ENCODE results near the gene TNS1. TPM values are rescaled to one million over a fixed set of nuclear protein-coding genes. Genes with fewer than 3 reads are reported as not detected.

The TNS1 gene
- total RNA-seq, 1 experiment from 2014 or later = 0.49 TPM

DNA sequence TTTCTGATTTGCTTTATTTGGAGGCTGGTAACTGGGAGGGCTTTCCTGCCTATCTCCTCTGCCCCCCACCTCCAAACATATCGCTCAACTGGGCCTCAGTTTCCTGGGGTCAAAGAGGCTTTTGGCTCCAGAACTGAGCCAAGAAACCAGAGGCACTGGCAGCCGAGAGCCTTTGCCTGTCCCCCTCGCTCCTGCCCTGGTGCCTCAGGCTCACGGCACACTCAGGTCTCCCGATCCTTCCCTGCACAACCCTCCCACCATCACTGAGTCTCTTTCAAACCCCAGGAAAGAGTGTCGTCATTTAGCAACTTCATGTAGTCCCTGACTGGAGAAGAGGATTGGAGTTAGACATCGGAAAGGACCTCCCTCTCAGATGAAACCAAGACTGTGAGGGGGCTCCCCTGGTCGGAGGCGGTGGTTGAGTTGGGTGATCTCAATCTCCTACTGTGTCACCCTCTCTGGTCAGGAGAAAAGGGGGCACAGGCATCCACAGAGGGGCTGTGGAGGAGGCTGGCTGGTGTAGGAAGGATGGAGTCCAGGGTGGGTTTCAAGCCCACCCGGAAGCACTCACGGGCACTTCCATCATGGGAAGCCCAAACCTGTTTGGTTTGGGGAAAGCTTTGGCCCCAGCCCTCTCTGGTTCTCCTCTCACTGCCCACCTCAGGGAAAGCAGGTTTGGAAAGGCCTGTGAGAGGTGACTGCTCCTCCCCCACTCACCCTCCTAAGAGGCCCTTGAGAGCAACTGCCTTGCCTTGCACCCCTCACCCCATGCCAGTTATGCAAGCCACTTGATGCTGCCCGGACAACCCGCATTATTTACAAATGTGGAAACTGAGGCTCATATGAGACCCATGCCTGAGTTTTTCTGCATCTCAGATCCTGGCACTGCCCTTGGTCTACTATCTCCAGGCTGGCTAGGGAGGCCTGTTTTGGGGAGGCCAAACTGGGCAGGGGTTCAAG lies 62.3 kb downstream of the TNS1 start:
- TF ChIP-seq SIN3A (IDR thresholded peaks at IDR 0.05; ENCODE audit: borderline replicate concordance, insufficient read depth, low read depth, low read length) = no peak
- in situ Hi-C loops (cut with HindIII; ENCODE audit: low pct_unique_long_range_greater_than_20kb, low sequenced_read_pairs) = no loop called here
- Histone ChIP-seq H3K9me3 (ENCODE audit: control insufficient read depth, insufficient read depth, low read depth, low read length) (no peaks in the 10 kb centered on the region), H3K36me3 (ENCODE audit: control insufficient read depth, insufficient read depth, low read length) (no peaks in the 10 kb centered on the region), H3K4me1 (ENCODE audit: control insufficient read depth, insufficient read depth, low read length) (no peaks in the 10 kb centered on the region), H3K27ac (ENCODE audit: low read length) (no peak overlapping the region), H3K4me3 (ENCODE audit: low read depth in 2 of 2, low read length in 2 of 2) (no peak overlapping the region), H3K27me3 (ENCODE audit: control insufficient read depth, insufficient read depth, low read length) (peaks cover 3% of the 10 kb centered on the region; the same call in 1 of the 2 replicates)
- no peak for ATAC-seq
- intact Hi-C loops (cut with micrococcal nuclease; ENCODE audit: unreplicated experiment) = no loop called here
- no peak for DNase-seq (ENCODE audit: low read depth, low spot score)
- ChIA-PET POLR2A (no interaction called here), CTCF (no interaction called here)
- no TSS peak for BruUV-seq (replicated peaks)

DNA sequence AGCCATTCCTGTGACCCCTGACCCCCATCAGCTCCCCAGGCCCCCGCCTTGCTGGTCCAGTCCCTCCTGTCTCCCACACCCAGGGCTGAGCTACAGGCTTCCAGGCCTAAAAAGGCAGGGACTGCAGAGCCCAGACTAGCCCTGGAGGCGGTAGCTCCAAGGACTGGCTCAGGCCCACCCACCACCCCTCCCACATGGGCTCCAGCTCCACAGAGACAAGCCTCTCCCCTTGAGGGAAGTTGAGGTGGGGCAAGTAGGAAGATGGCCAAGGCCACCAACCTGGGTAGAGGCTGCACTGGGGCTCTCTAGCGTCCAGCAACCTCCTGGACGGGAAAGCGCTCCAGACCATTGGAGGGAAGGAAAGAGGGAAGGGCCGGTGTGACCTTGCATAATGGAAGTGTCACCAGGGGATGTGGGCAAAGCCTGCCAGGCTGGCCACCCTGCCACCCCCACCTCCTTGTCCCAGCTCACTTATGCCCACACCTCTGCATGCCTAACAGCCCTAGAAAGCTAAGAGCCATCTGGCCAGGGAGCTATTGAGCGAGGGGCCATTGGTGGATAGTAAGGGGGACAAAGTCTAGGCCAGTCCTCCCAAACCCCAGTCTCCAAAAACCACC lies 63.1 kb downstream of the TNS1 start:
- TF ChIP-seq, protein P1, sequence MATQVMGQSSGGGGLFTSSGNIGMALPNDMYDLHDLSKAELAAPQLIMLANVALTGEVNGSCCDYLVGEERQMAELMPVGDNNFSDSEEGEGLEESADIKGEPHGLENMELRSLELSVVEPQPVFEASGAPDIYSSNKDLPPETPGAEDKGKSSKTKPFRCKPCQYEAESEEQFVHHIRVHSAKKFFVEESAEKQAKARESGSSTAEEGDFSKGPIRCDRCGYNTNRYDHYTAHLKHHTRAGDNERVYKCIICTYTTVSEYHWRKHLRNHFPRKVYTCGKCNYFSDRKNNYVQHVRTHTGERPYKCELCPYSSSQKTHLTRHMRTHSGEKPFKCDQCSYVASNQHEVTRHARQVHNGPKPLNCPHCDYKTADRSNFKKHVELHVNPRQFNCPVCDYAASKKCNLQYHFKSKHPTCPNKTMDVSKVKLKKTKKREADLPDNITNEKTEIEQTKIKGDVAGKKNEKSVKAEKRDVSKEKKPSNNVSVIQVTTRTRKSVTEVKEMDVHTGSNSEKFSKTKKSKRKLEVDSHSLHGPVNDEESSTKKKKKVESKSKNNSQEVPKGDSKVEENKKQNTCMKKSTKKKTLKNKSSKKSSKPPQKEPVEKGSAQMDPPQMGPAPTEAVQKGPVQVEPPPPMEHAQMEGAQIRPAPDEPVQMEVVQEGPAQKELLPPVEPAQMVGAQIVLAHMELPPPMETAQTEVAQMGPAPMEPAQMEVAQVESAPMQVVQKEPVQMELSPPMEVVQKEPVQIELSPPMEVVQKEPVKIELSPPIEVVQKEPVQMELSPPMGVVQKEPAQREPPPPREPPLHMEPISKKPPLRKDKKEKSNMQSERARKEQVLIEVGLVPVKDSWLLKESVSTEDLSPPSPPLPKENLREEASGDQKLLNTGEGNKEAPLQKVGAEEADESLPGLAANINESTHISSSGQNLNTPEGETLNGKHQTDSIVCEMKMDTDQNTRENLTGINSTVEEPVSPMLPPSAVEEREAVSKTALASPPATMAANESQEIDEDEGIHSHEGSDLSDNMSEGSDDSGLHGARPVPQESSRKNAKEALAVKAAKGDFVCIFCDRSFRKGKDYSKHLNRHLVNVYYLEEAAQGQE (IDR thresholded peaks at IDR 0.05; ENCODE audit: insufficient read depth in 1 of 2, low read depth in 2 of 2, low read length in 1 of 2) = no peak
- TF ChIP-seq SIN3A (IDR thresholded peaks at IDR 0.05; ENCODE audit: borderline replicate concordance, insufficient read depth, low read depth, low read length) (no peak), POLR2AphosphoS5 (IDR thresholded peaks at IDR 0.05; ENCODE audit: low read depth, low read length) (no peak), TCF7L2 (IDR thresholded peaks at IDR 0.05; ENCODE audit: low read depth, low read length) (no peak)
- TF ChIP-seq, protein P2, sequence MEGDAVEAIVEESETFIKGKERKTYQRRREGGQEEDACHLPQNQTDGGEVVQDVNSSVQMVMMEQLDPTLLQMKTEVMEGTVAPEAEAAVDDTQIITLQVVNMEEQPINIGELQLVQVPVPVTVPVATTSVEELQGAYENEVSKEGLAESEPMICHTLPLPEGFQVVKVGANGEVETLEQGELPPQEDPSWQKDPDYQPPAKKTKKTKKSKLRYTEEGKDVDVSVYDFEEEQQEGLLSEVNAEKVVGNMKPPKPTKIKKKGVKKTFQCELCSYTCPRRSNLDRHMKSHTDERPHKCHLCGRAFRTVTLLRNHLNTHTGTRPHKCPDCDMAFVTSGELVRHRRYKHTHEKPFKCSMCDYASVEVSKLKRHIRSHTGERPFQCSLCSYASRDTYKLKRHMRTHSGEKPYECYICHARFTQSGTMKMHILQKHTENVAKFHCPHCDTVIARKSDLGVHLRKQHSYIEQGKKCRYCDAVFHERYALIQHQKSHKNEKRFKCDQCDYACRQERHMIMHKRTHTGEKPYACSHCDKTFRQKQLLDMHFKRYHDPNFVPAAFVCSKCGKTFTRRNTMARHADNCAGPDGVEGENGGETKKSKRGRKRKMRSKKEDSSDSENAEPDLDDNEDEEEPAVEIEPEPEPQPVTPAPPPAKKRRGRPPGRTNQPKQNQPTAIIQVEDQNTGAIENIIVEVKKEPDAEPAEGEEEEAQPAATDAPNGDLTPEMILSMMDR (IDR thresholded peaks at IDR 0.05) = no peak
- Histone ChIP-seq H3K36me3 (ENCODE audit: control insufficient read depth, insufficient read depth, low read length) (no peaks in the 10 kb centered on the region), H3K4me1 (ENCODE audit: control insufficient read depth, insufficient read depth, low read length) (no peaks in the 10 kb centered on the region), H3K4me3 (ENCODE audit: low read depth in 2 of 2, low read length in 2 of 2) (no peak overlapping the region), H3K9me3 (ENCODE audit: control insufficient read depth, insufficient read depth, low read depth, low read length) (no peaks in the 10 kb centered on the region), H3K27me3 (ENCODE audit: control insufficient read depth, insufficient read depth, low read length) (0 out of 2 replicates have a peak, but pooled peaks cover 3% of the 10 kb centered on the region), H3K27ac (ENCODE audit: low read length) (no peak overlapping the region)
- DNase-seq (ENCODE audit: low read depth, low spot score) = no peak
- ChIA-PET CTCF (no interaction called here), POLR2A (no interaction called here)
- intact Hi-C loops (cut with micrococcal nuclease; ENCODE audit: unreplicated experiment) = no loop called here
- no peak for ATAC-seq
- no TSS peak for BruUV-seq (replicated peaks)
- in situ Hi-C loops (cut with HindIII; ENCODE audit: low pct_unique_long_range_greater_than_20kb, low sequenced_read_pairs) = no loop called here

Measured in Panc1 (cell line).